B cell (primary cell): ENCODE measurements around the gene SHLD1. TPM values are rescaled to one million over a fixed set of nuclear protein-coding genes. Genes with fewer than 3 reads are reported as not detected.

Source experiments
- ATAC-seq: fragments of 200-7000 bp; cut with Tn5 transposase; one replicate; pipeline ENCODE4 v1.10.0; 2021; ENCODE audit warnings: low read depth, mild to moderate bottlenecking, moderate number of reproducible peaks, moderate library complexity
- CTCF ChIA-PET: fragments of 350-600 bp; sonication (Branson Sonifier 250); formaldehyde crosslinking; loops from one replicate; lab custom pipeline; 2021; ENCODE audit warnings: antibody characterized with exemption, inconsistent platforms; lab: Charles Lee
- POLR2A ChIA-PET: fragments of 350-600 bp; sonication (Branson Sonifier 250); formaldehyde crosslinking; loops from one replicate; lab custom pipeline; 2021; ENCODE audit warnings: antibody characterized with exemption; lab: Charles Lee
- DNase-seq: peaks from one replicate; pipeline ENCODE4 v3.0.0; 2013
- H2AFZ ChIP-seq: 2 replicates; pipeline ENCODE4 v1.6.1; 2012; ENCODE audit warnings: mild to moderate bottlenecking, low read depth, low read length; ENCODE audit not compliant: insufficient read depth, poor library complexity, severe bottlenecking
- H3K27ac ChIP-seq, 2 donors: 1 replicate in 1 of 2; 2 replicates in 1 of 2; pipeline ENCODE4 v1.5.1; 2012 to 2013; ENCODE audit warnings: low read length in 2 of 2, mild to moderate bottlenecking in 2 of 2, moderate library complexity in 1 of 2
- H3K27me3 ChIP-seq, 4 experiments: fragments of 200-600 bp in 1 of 4; sonication (generic) in 1 of 4; replicated peaks in 1 of 4; 1 replicate in 2 of 4; 2 replicates in 2 of 4; pipeline versions ENCODE4 v1.6.1 to v1.7.0; 2013 to 2016; ENCODE audit warnings: low read length in 3 of 4, mild to moderate bottlenecking in 2 of 4, mixed read lengths in 1 of 4, moderate library complexity in 1 of 4; ENCODE audit not compliant: insufficient read depth in 4 of 4, control insufficient read depth in 3 of 4; ENCODE audit errors: control extremely low read depth in 1 of 4
- H3K36me3 ChIP-seq, 2 experiments: replicated peaks in 1 of 2; 1 replicate in 1 of 2; 2 replicates in 1 of 2; pipeline versions ENCODE4 v1.6.1 to v1.7.1; 2013; ENCODE audit warnings: low read length in 1 of 2; ENCODE audit not compliant: insufficient read depth in 2 of 2, control insufficient read depth in 1 of 2; ENCODE audit errors: control extremely low read depth in 1 of 2, extremely low read depth in 1 of 2
- H3K4me1 ChIP-seq, 2 donors: fragments of 200-600 bp in 1 of 2; sonication (generic) in 1 of 2; 1 replicate in 1 of 2; 2 replicates in 1 of 2; pipeline versions ENCODE4 v1.5.1 to v1.6.1; 2013 to 2017; ENCODE audit warnings: low read length in 2 of 2; ENCODE audit not compliant: control insufficient read depth in 2 of 2, insufficient read depth in 2 of 2
- H3K4me2 ChIP-seq: replicated peaks from 2 replicates; pipeline ENCODE3; 2012; ENCODE audit warnings: mild to moderate bottlenecking, low read depth, low read length; ENCODE audit not compliant: poor library complexity, severe bottlenecking
- H3K4me3 ChIP-seq, 5 experiments: fragments of 200-600 bp in 1 of 5; sonication (generic) in 1 of 5; 1 replicate in 3 of 5; 2 replicates in 2 of 5; pipeline versions ENCODE4 v1.5.1 to v1.7.0; 2011 to 2016; ENCODE audit warnings: low read length in 4 of 5, mild to moderate bottlenecking in 4 of 5, low read depth in 2 of 5, control low read depth in 1 of 5, moderate library complexity in 1 of 5; ENCODE audit not compliant: insufficient read depth in 1 of 5; ENCODE audit errors: control extremely low read depth in 1 of 5, extremely low read depth in 1 of 5
- H3K79me2 ChIP-seq: fragments of 200-600 bp; sonication (generic); one replicate; pipeline ENCODE4 v1.6.0; 2016; ENCODE audit warnings: low read length; ENCODE audit not compliant: control insufficient read depth, insufficient read depth
- H3K9ac ChIP-seq: fragments of 200-600 bp; sonication (generic); 2 replicates; pipeline ENCODE4 v1.6.1; 2017; ENCODE audit warnings: mild to moderate bottlenecking, low read length, moderate library complexity
- H3K9me3 ChIP-seq, 3 donors: one replicate each; pipeline versions ENCODE4 v1.6.1 to v1.7.1; 2013; ENCODE audit warnings: low read length in 2 of 3; ENCODE audit not compliant: control insufficient read depth in 2 of 3, insufficient read depth in 1 of 3; ENCODE audit errors: control extremely low read depth in 1 of 3
- H4K20me1 ChIP-seq: 2 replicates; pipeline ENCODE4 v1.6.0; 2012; ENCODE audit warnings: mild to moderate bottlenecking, low read length; ENCODE audit not compliant: insufficient read depth, control insufficient read depth, poor library complexity, severe bottlenecking
- H3K27ac Mint-ChIP-seq: one replicate; pipeline ENCODE4 v1.8.0; 2021; ENCODE audit warnings: mixed read lengths
- H3K27me3 Mint-ChIP-seq: one replicate; pipeline ENCODE4 v1.8.0; 2021; ENCODE audit warnings: mixed read lengths
- H3K4me1 Mint-ChIP-seq: one replicate; pipeline ENCODE4 v1.8.0; 2021; ENCODE audit warnings: mixed read lengths
- H3K4me3 Mint-ChIP-seq: one replicate; pipeline ENCODE4 v1.8.0; 2021; ENCODE audit warnings: mixed read lengths
- H3K9me3 Mint-ChIP-seq: one replicate; pipeline ENCODE4 v1.8.0; 2022; ENCODE audit warnings: mixed read lengths; ENCODE audit not compliant: insufficient read depth
- EZH2 ChIP-seq: IDR thresholded peaks from 2 replicates; pipeline ENCODE4 v1.6.1; 2012; ENCODE audit warnings: borderline replicate concordance, low read depth, mild to moderate bottlenecking, moderate library complexity, low read length; ENCODE audit not compliant: insufficient read depth, poor library complexity, severe bottlenecking
- WGBS: methylation state at CpG from one replicate; pipeline ENCODE4 v1.1.5; 2013; ENCODE audit warnings: missing lambda C conversion rate; ENCODE audit not compliant: insufficient coverage; 5-methylcytosine and 5-hydroxymethylcytosine counted together
- intact Hi-C: fragments of 100-400 bp; cut with micrococcal nuclease; formaldehyde crosslinking; loops from one replicate; pipeline ENCODE4 v1.10.0; 2022
- polyA plus RNA-seq: library from polyadenylated mRNA; depleted of rRNA; stranded (reverse); fragments of >200 nt; gene quantifications from 2 replicates; pipeline ENCODE4 v1.2.3, GENCODE V29; 2012
- total RNA-seq, 2 donors: library from RNA; stranded (reverse); fragments of 120-200 nt in 1 of 2; gene quantifications; 1 replicate in 1 of 2; 2 replicates in 1 of 2; pipeline versions ENCODE4 v1.2.3 to v1.2.4, GENCODE V29; 2013 to 2022
- TF ChIP-seq, protein P1 (sequence below): fragments of 200-600 bp; IDR thresholded peaks from one replicate; pipeline ENCODE4 v1.8.0; 2022; ENCODE audit warnings: antibody characterized with exemption, mild to moderate bottlenecking

Gene SHLD1
- total and polyA plus RNA-seq, 2 donors (not counting 1 experiment from before 2014, with no cell fraction given) = 15.4 to 18.5 TPM

DNA sequence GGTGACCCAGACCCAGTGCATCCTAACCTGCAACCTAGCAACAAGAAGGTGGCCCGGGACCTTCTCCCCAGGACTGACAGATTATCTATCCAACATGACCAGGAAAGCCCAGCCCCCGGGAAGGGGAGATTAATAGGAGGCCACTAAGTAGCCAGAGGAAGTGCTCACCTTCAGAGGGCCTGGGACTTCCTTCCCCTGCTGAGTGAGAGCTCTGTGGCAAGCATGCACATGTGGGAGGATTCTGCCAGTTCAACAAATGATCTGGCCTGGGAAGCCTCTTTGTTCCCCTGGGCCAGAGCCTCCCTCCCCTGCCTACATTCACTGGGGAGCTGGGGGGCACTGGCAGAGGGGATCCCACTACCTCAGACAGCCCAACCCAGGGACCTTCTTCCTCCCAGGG is 39.6 kb downstream of the SHLD1 start:
- Histone ChIP-seq H3K4me2 (no peak overlapping the region), H3K9me3 (no peaks in the 10 kb centered on the region), H3K79me2 (peaks cover 48% of the 10 kb centered on the region), H3K4me1 (no peaks in the 10 kb centered on the region), H3K36me3 (peaks cover under 1 to 12% of the 10 kb centered on the region in 2 experiments), H3K27ac (no peak overlapping the region), H3K27me3 (no peaks in the 10 kb centered on the region), H3K9ac (no peak overlapping the region), H2AFZ (no peak overlapping the region), H4K20me1 (no peaks in the 10 kb centered on the region), H3K4me3 (no peak overlapping the region)
- Mint-ChIP-seq H3K27me3 (no peaks in the 10 kb centered on the region), H3K27ac (no peak overlapping the region), H3K9me3 (no peaks in the 10 kb centered on the region), H3K4me1 (peaks cover 15% of the 10 kb centered on the region), H3K4me3 (no peak overlapping the region)
- WGBS = 100% methylated on average over 1 of the region's 2 CpGs
- TF ChIP-seq, protein P1, sequence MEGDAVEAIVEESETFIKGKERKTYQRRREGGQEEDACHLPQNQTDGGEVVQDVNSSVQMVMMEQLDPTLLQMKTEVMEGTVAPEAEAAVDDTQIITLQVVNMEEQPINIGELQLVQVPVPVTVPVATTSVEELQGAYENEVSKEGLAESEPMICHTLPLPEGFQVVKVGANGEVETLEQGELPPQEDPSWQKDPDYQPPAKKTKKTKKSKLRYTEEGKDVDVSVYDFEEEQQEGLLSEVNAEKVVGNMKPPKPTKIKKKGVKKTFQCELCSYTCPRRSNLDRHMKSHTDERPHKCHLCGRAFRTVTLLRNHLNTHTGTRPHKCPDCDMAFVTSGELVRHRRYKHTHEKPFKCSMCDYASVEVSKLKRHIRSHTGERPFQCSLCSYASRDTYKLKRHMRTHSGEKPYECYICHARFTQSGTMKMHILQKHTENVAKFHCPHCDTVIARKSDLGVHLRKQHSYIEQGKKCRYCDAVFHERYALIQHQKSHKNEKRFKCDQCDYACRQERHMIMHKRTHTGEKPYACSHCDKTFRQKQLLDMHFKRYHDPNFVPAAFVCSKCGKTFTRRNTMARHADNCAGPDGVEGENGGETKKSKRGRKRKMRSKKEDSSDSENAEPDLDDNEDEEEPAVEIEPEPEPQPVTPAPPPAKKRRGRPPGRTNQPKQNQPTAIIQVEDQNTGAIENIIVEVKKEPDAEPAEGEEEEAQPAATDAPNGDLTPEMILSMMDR = no peak
- TF ChIP-seq EZH2 = no peak
- DNase-seq (no peak), ATAC-seq (no peak)
- intact Hi-C loops = loop anchor here (5.0 kb wide), 3 partner anchors 118 to 212 kb away; no protein-coding TSS in a partner anchor
- POLR2A ChIA-PET = no interaction called here
- CTCF ChIA-PET = interaction anchor here (0.9 to 9.3 kb wide), 10 partner anchors 7 to 259 kb away, joined by 3 to 228 read pairs (median 16); no protein-coding TSS in a partner anchor

DNA sequence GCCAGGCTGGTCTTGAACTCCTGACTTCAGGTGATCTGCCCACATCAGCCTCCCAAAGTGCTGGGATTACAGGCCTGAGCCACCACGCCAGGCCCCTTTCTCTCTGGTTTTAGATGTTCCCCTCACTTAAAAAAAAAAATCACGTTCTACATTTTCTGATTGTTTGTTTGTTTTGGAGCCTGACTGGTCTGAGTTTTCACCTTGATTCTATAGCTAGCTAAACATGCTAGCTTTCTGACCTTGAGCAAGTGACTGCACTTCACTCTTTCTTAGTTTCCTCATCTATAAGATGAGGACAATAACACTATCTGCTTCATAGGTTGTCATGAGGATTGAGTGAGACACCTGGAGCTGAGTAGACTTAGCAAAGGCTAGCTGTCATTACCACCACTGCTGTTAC is 43.7 kb downstream of the SHLD1 start:
- H3K27ac Mint-ChIP-seq = no peak overlapping the region
- no peak overlapping the region for H3K27ac ChIP-seq
- DNase-seq (no peak), ATAC-seq (no peak)
- H3K36me3 ChIP-seq = peaks cover 0 to 7% of the 10 kb centered on the region in 2 experiments
- H3K27me3 Mint-ChIP-seq = no peaks in the 10 kb centered on the region
- intact Hi-C loops = no loop called here
- no CpG with 5 or more reads among the region's 2 CpGs for WGBS
- H3K4me3 Mint-ChIP-seq = no peak overlapping the region
- TF ChIP-seq, protein P1 = no peak
- ChIA-PET CTCF (interaction anchor here (0.8 to 1.4 kb wide), 4 partner anchors 79 to 264 kb away, joined by 3 to 5 read pairs (median 4); no protein-coding TSS in a partner anchor), POLR2A (no interaction called here)
- no peak overlapping the region for H3K4me3 ChIP-seq
- peaks cover 28% of the 10 kb centered on the region for H3K4me1 Mint-ChIP-seq
- peaks cover 17 to 27% of the 10 kb centered on the region in 2 donors for H3K4me1 ChIP-seq
- H3K9me3 Mint-ChIP-seq = no peaks in the 10 kb centered on the region
- peaks cover 0 to 7% (median 0%) of the 10 kb centered on the region in 3 donors for H3K9me3 ChIP-seq
- peaks cover 46% of the 10 kb centered on the region for H3K79me2 ChIP-seq
- no peaks in the 10 kb centered on the region for H3K27me3 ChIP-seq
- no peak overlapping the region for H3K4me2 ChIP-seq
- H2AFZ ChIP-seq = no peak overlapping the region
- H3K9ac ChIP-seq = no peak overlapping the region
- no peaks in the 10 kb centered on the region for H4K20me1 ChIP-seq
